H1 (cell line): ENCODE measurements around the gene RALGAPA2. TPM values are rescaled to one million over a fixed set of nuclear protein-coding genes. Genes with fewer than 3 reads are reported as not detected.

ENCODE experiments used
- ATF2 ChIP-seq: IDR thresholded peaks from 2 replicates; pipeline ENCODE4 v1.6.1; 2012; ENCODE audit warnings: low read length, inconsistent platforms
- BRCA1 ChIP-seq: IDR thresholded peaks from 2 replicates; pipeline ENCODE4 v1.6.1; 2012; ENCODE audit warnings: low read depth, low read length, improper control_type of control experiment
- CBX8 ChIP-seq: fragments of 300-800, 300-1000 bp; sonication (generic); IDR thresholded peaks from 2 replicates; pipeline ENCODE4 v1.7.1; 2016; ENCODE audit warnings: low read depth, low read length, borderline replicate concordance
- CHD7 ChIP-seq: fragments of 300-600 bp; sonication (generic); IDR thresholded peaks from 2 replicates; pipeline ENCODE4 v1.7.1; 2012; ENCODE audit warnings: low read length, moderate library complexity, mild to moderate bottlenecking, inconsistent platforms; ENCODE audit not compliant: insufficient replicate concordance
- POLR2A ChIP-seq, 2 experiments: IDR thresholded peaks; 1 replicate in 1 of 2; 2 replicates in 1 of 2; pipeline ENCODE4 v1.6.1; 2011; ENCODE audit warnings: low read depth in 2 of 2, low read length in 2 of 2, mild to moderate bottlenecking in 2 of 2; ENCODE audit errors: control extremely low read depth in 1 of 2
- RNF2 ChIP-seq: fragments of 200-900, 300-1000 bp; sonication (generic); IDR thresholded peaks from 2 replicates; pipeline ENCODE4 v1.7.1; 2016; ENCODE audit warnings: borderline replicate concordance, low read depth, mild to moderate bottlenecking, antibody characterized with exemption, low read length; ENCODE audit not compliant: poor library complexity, severe bottlenecking; ENCODE audit errors: missing control alignments
- polyA plus RNA-seq, 7 experiments: library from polyadenylated mRNA; depleted of rRNA in 3 of 7; stranded (reverse) in 5 of 7; unstranded in 2 of 7; fragments of >200 nt in 5 of 7; fragments of 200-250 nt in 2 of 7; gene quantifications; 1 replicate in 5 of 7; 2 replicates in 1 of 7; 4 replicates in 1 of 7; pipeline versions ENCODE4 v1.2.1 to v1.2.3, GENCODE V29; 2011 to 2013; ENCODE audit warnings: missing spikeins in 2 of 7, mixed read lengths in 2 of 7
- total RNA-seq: library from RNA; stranded (reverse); fragmentation: NEBNext Ultra II Directional; extraction: Animal tissue kit (Norgen Biotek cat#: 25700); gene quantifications from 2 replicates; pipeline ENCODE4 v1.2.1, GENCODE V29; 2021

RALGAPA2 gene
- total and polyA plus RNA-seq, 2 of the 8 experiments (the other 6 are each of a cell fraction or from before 2014, with no cell fraction given), result 5.1 to 25.5 TPM

GRCh38 chr20:20685635-20686034 lies 26.8 kb downstream of the RALGAPA2 start (continued):
- TF ChIP-seq CHD7 (no peak), ATF2 (no peak), RNF2 (no peak), BRCA1 (no peak), CBX8 (no peak), POLR2A (IDR thresholded peaks at IDR 0.05; ENCODE audit: control extremely low read depth in 1 of 2, low read depth in 2 of 2, low read length in 2 of 2) (no peak)
